Caco-2 (cell line): ENCODE results near the gene SH3BP1. TPM values are rescaled to one million over a fixed set of nuclear protein-coding genes. Genes with fewer than 3 reads are reported as not detected.

ENCODE experiments used
- BruUV-seq: library from RNA; stranded (reverse); fragments of 400-500 nt; replicated peaks from 2 replicates; lab custom pipeline; 2021; lab: Mats Ljungman, UMichigan
- CTCF ChIA-PET: fragments of 300-600 bp; sonication (Branson Sonifier 250); formaldehyde crosslinking; loops from one replicate; lab custom pipeline; 2022; ENCODE audit warnings: antibody characterized with exemption; lab: Charles Lee
- POLR2A ChIA-PET: fragments of 300-600 bp; sonication (Branson Sonifier 250); formaldehyde crosslinking; loops from one replicate; lab custom pipeline; 2022; ENCODE audit warnings: antibody characterized with exemption; lab: Charles Lee
- DNase-seq, 2 experiments: peaks; one replicate each; pipeline versions ENCODE4 v3.0.0 to v3.0.0-alpha.2; 2020 to 2022
- H3K27me3 ChIP-seq: replicated peaks from 2 replicates; pipeline ENCODE4 v1.6.0; 2011; ENCODE audit warnings: low read length; ENCODE audit not compliant: control insufficient read depth, insufficient read depth
- H3K36me3 ChIP-seq: 2 replicates; pipeline ENCODE4 v1.5.1; 2011; ENCODE audit warnings: low read length; ENCODE audit not compliant: control insufficient read depth, insufficient read depth
- H3K4me1 ChIP-seq: fragments of 250-450 bp; sonication (Bioruptor Pico); 2 replicates; pipeline ENCODE4 v1.5.1; 2020; ENCODE audit warnings: mild to moderate bottlenecking
- H3K4me3 ChIP-seq: 2 replicates; pipeline ENCODE4 v1.5.1; 2011; ENCODE audit warnings: low read depth, mild to moderate bottlenecking, control low read depth, low read length
- H3K9me3 ChIP-seq: fragments of 250-450 bp; sonication (Bioruptor Pico); 2 replicates; pipeline ENCODE4 v1.5.1; 2020; ENCODE audit warnings: mild to moderate bottlenecking, moderate library complexity
- H3K27ac Mint-ChIP-seq: one replicate; pipeline ENCODE4 v1.8.0; 2022; ENCODE audit warnings: mixed read lengths; ENCODE audit not compliant: unreplicated experiment
- H3K27me3 Mint-ChIP-seq: one replicate; pipeline ENCODE4 v1.8.0; 2022; ENCODE audit warnings: mixed read lengths; ENCODE audit not compliant: insufficient read depth, unreplicated experiment
- H3K36me3 Mint-ChIP-seq: one replicate; pipeline ENCODE4 v1.8.0; 2022; ENCODE audit warnings: mild to moderate bottlenecking, mixed read lengths; ENCODE audit not compliant: insufficient read depth, unreplicated experiment
- H3K4me1 Mint-ChIP-seq: one replicate; pipeline ENCODE4 v1.8.0; 2022; ENCODE audit warnings: low read depth, mixed read lengths; ENCODE audit not compliant: unreplicated experiment
- H3K4me3 Mint-ChIP-seq: one replicate; pipeline ENCODE4 v1.8.0; 2022; ENCODE audit warnings: mild to moderate bottlenecking, moderate library complexity, mixed read lengths; ENCODE audit not compliant: unreplicated experiment
- H3K9me3 Mint-ChIP-seq: one replicate; pipeline ENCODE4 v1.8.0; 2022; ENCODE audit warnings: mixed read lengths; ENCODE audit not compliant: unreplicated experiment
- intact Hi-C: fragments of 100-400 bp; cut with micrococcal nuclease; formaldehyde crosslinking; loops from one replicate; pipeline ENCODE4 v1.10.0; 2022; ENCODE audit not compliant: unreplicated experiment
- total RNA-seq: library from RNA; stranded (reverse); gene quantifications from 2 replicates; pipeline ENCODE4 v1.2.3, GENCODE V29; 2022
- TF ChIP-seq, protein P1 (sequence below), 2 experiments: fragments of 200-600 bp in 1 of 2; IDR thresholded peaks; 1 replicate in 1 of 2; 2 replicates in 1 of 2; pipeline versions ENCODE4 v1.5.1 to v1.8.0; 2011 to 2022; ENCODE audit warnings: antibody characterized with exemption in 1 of 2, control low read depth in 1 of 2, inconsistent platforms in 1 of 2, low read depth in 1 of 2, low read length in 1 of 2, mild to moderate bottlenecking in 1 of 2, moderate library complexity in 1 of 2; ENCODE audit not compliant: insufficient read depth in 1 of 2, severe bottlenecking in 1 of 2, unreplicated experiment in 1 of 2

Gene SH3BP1
- total RNA-seq, 1 experiment from 2014 or later, result 19.8 TPM

DNA sequence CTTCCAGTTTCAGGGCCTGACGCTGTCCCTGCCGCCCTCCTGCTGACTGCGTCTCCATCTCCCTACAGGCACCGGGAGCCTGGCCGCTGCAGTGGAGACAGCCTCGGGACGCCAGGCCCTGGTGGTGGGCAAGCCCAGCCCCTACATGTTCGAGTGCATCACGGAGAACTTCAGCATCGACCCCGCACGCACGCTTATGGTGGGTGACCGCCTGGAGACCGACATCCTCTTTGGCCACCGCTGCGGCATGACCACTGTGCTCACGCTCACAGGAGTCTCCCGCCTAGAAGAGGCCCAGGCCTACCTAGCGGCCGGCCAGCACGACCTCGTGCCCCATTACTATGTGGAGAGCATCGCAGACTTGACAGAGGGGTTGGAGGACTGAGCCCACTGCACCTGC, 26.0 kb downstream of the SH3BP1 start:
- Histone ChIP-seq H3K4me1 (peaks cover 7% of the 10 kb centered on the region; the same call in 1 of the 2 replicates), H3K9me3 (no peaks in the 10 kb centered on the region), H3K36me3 (no peaks in the 10 kb centered on the region; the same call in 1 of the 2 replicates), H3K4me3 (no peak overlapping the region), H3K27me3 (no peaks in the 10 kb centered on the region)
- BruUV-seq, result no TSS peak
- H3K4me1 Mint-ChIP-seq, result peaks cover 1% of the 10 kb centered on the region
- ChIA-PET CTCF (no interaction called here), POLR2A (no interaction called here)
- TF ChIP-seq, protein P1, sequence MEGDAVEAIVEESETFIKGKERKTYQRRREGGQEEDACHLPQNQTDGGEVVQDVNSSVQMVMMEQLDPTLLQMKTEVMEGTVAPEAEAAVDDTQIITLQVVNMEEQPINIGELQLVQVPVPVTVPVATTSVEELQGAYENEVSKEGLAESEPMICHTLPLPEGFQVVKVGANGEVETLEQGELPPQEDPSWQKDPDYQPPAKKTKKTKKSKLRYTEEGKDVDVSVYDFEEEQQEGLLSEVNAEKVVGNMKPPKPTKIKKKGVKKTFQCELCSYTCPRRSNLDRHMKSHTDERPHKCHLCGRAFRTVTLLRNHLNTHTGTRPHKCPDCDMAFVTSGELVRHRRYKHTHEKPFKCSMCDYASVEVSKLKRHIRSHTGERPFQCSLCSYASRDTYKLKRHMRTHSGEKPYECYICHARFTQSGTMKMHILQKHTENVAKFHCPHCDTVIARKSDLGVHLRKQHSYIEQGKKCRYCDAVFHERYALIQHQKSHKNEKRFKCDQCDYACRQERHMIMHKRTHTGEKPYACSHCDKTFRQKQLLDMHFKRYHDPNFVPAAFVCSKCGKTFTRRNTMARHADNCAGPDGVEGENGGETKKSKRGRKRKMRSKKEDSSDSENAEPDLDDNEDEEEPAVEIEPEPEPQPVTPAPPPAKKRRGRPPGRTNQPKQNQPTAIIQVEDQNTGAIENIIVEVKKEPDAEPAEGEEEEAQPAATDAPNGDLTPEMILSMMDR (IDR thresholded peaks at IDR 0.05; ENCODE audit: insufficient read depth in 1 of 2, low read depth in 1 of 2, low read length in 1 of 2, severe bottlenecking in 1 of 2, unreplicated experiment in 1 of 2), result no peak
- no peaks in the 10 kb centered on the region for H3K9me3 Mint-ChIP-seq
- intact Hi-C loops, result no loop called here
- H3K27ac Mint-ChIP-seq, result no peak overlapping the region
- no peaks in the 10 kb centered on the region for H3K27me3 Mint-ChIP-seq
- H3K4me3 Mint-ChIP-seq, result no peak overlapping the region
- H3K36me3 Mint-ChIP-seq, result peaks cover 47% of the 10 kb centered on the region
- DNase-seq, result no peak

DNA sequence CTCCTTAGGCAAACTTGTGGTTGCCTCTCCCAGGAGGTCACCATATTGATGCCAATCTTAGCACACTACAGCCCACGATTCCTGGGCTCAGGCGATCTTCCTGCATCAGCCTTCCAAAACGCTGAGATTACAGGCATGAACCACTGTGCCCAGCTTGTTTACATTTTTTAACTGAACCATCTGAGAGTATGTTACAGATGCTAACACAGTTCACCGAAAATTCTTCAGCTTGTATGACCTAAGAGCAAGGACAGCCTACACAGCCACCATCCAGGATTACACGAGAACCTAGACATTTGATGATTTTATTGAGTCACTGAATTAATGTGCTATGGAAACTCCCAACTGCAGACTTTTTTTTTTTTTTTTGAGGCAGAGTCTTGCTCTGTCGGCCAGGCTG, 30.1 kb downstream of the SH3BP1 start:
- TF ChIP-seq, protein P1 (IDR thresholded peaks at IDR 0.05; ENCODE audit: insufficient read depth in 1 of 2, low read depth in 1 of 2, low read length in 1 of 2, severe bottlenecking in 1 of 2, unreplicated experiment in 1 of 2), result no peak
- BruUV-seq, result no TSS peak

DNA sequence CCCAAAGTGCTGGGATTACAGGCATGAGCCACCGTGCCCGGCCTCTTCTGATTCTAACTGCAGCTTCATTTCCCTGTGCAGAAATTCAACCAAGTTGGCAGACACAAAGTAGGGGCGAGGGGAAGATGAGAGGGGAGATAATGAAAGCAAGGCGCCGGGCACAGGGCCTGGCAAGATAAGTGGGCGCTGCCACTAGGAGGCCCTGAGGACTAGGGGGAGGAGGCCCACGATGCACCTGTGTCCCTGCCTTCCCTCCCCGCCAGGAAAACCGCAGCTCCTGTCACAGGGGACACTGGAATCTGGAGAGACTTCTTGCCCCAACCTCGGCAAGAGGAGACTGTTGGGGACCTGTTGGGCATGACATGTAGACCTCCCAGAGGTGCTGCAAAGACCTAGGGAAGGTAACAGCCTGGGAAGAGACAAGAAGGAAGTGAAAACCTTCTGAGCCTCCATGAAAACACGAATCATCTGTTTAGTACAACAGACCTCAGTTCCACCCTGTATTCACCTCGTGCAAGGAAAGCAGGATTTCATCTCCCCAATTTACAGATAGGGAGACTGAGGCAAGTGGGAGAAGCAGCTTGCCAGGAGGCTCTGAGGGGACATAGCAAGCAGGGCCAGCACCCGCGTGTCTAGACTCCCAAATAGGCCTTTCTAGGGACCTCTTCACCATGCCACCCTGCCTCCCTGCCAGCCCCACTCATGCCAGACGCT, 32.9 kb downstream of the SH3BP1 start:
- Histone ChIP-seq H3K9me3 (no peaks in the 10 kb centered on the region), H3K27me3 (no peaks in the 10 kb centered on the region), H3K4me3 (no peak overlapping the region), H3K36me3 (no peaks in the 10 kb centered on the region), H3K4me1 (peaks cover 9% of the 10 kb centered on the region; the same call in 1 of the 2 replicates)
- no peaks in the 10 kb centered on the region for H3K9me3 Mint-ChIP-seq
- no peak overlapping the region for H3K27ac Mint-ChIP-seq
- intact Hi-C loops, result no loop called here
- POLR2A ChIA-PET, result no interaction called here
- H3K27me3 Mint-ChIP-seq, result no peaks in the 10 kb centered on the region
- BruUV-seq, result no TSS peak
- H3K36me3 Mint-ChIP-seq, result peaks cover 17% of the 10 kb centered on the region
- TF ChIP-seq, protein P1 (IDR thresholded peaks at IDR 0.05; ENCODE audit: insufficient read depth in 1 of 2, low read depth in 1 of 2, low read length in 1 of 2, severe bottlenecking in 1 of 2, unreplicated experiment in 1 of 2), result no peak
- peaks cover 7% of the 10 kb centered on the region for H3K4me1 Mint-ChIP-seq
- CTCF ChIA-PET, result no interaction called here
- no peak for DNase-seq
- H3K4me3 Mint-ChIP-seq, result no peak overlapping the region

More for the DNA sequence above, 30.1 kb downstream of the SH3BP1 start:
- H3K36me3 ChIP-seq, result no peaks in the 10 kb centered on the region
- Mint-ChIP-seq H3K9me3 (no peaks in the 10 kb centered on the region), H3K27ac (no peak overlapping the region), H3K4me3 (no peak overlapping the region), H3K36me3 (peaks cover 29% of the 10 kb centered on the region), H3K27me3 (no peaks in the 10 kb centered on the region), H3K4me1 (no peaks in the 10 kb centered on the region)
- ChIA-PET CTCF (interaction anchor here (0.6 to 2.9 kb wide), 2 partner anchors 24 to 26 kb away, joined by 6 to 10 read pairs; no protein-coding TSS in a partner anchor), POLR2A (no interaction called here)
- H3K9me3 ChIP-seq, result no peaks in the 10 kb centered on the region
- intact Hi-C loops, result no loop called here
- no peaks in the 10 kb centered on the region for H3K4me1 ChIP-seq
- no peak overlapping the region for H3K4me3 ChIP-seq
- H3K27me3 ChIP-seq, result no peaks in the 10 kb centered on the region
- no peak for DNase-seq
